Non-pigmented ciliary epithelial cell (primary cell): ENCODE results near the gene RHBDL1.

Source experiments
- DNase-seq: peaks from one replicate; pipeline ENCODE4 v3.0.0-alpha.2; 2010; ENCODE audit warnings: low read depth

The RHBDL1 gene

GRCh38 chr16:720447-720989 lies 45.0 kb downstream of the RHBDL1 start:
- DNase-seq: no peak

GRCh38 chr16:720990-721764 lies 45.7 kb downstream of the RHBDL1 start, which contains the start of gene ANTKMT:
Gene ANTKMT, plus strand, starts transcription at chr16:721146. Its CDS starts 129 bp downstream, at chr16:721275.
- DNase-seq: no peak

- no peak for DNase-seq
Observed at GRCh38 chr16:721765-722540, 46.5 kb downstream of the RHBDL1 start.

GRCh38 chr16:722835-723633 lies 47.6 kb downstream of the RHBDL1 start:
- no peak for DNase-seq

- DNase-seq: no peak
Observed at GRCh38 chr16:723695-724094, 48.2 kb downstream of the RHBDL1 start.

- DNase-seq: no peak
Observed at GRCh38 chr16:724188-725040, 48.9 kb downstream of the RHBDL1 start.

GRCh38 chr16:725041-725376 lies 49.5 kb downstream of the RHBDL1 start:
- DNase-seq: no peak

- no peak for DNase-seq
Observed at GRCh38 chr16:725463-726187, 50.2 kb downstream of the RHBDL1 start.

- no peak for DNase-seq
Observed at GRCh38 chr16:726188-726437, 50.6 kb downstream of the RHBDL1 start.

- DNase-seq: no peak
Observed at GRCh38 chr16:726438-727290, 51.2 kb downstream of the RHBDL1 start, which contains the start of the genes CCDC78 and HAGHL. Gene CCDC78, minus strand, starts transcription at chr16:726443. Its CDS starts 76 bp downstream, at chr16:726367. Gene HAGHL, plus strand, starts transcription at chr16:727106. Its CDS starts 404 bp downstream, at chr16:727510.

- DNase-seq: no peak
Observed at GRCh38 chr16:727291-727977, 52.0 kb downstream of the RHBDL1 start.
